Nephron progenitor cell (in vitro differentiated cells): ENCODE data around the gene DRD3.

ENCODE experiments used
- DNase-seq: peaks from one replicate; pipeline ENCODE4 v3.0.0; 2021
- H3K27ac Mint-ChIP-seq: 2 replicates; pipeline ENCODE4 v1.8.0; 2021; ENCODE audit warnings: mild to moderate bottlenecking, moderate library complexity, mixed read lengths
- H3K27me3 Mint-ChIP-seq: 2 replicates; pipeline ENCODE4 v1.8.0; 2021; ENCODE audit warnings: mild to moderate bottlenecking, low read depth, mixed read lengths; ENCODE audit not compliant: poor library complexity
- H3K36me3 Mint-ChIP-seq: 2 replicates; pipeline ENCODE4 v1.8.0; 2021; ENCODE audit warnings: low read depth, mixed read lengths
- H3K4me1 Mint-ChIP-seq: 2 replicates; pipeline ENCODE4 v1.8.0; 2021; ENCODE audit warnings: mixed read lengths
- H3K4me3 Mint-ChIP-seq: 2 replicates; pipeline ENCODE4 v1.8.0; 2021; ENCODE audit warnings: mild to moderate bottlenecking, moderate library complexity, mixed read lengths
- H3K9me3 Mint-ChIP-seq: 2 replicates; pipeline ENCODE4 v1.8.0; 2021; ENCODE audit warnings: mild to moderate bottlenecking, moderate library complexity, mixed read lengths
- TF ChIP-seq, protein P1 (sequence below): fragments of 200-600 bp; sonication (generic); IDR thresholded peaks from 2 replicates; pipeline ENCODE4 v1.5.0; 2021; ENCODE audit warnings: antibody characterized with exemption

DRD3 gene

DNA sequence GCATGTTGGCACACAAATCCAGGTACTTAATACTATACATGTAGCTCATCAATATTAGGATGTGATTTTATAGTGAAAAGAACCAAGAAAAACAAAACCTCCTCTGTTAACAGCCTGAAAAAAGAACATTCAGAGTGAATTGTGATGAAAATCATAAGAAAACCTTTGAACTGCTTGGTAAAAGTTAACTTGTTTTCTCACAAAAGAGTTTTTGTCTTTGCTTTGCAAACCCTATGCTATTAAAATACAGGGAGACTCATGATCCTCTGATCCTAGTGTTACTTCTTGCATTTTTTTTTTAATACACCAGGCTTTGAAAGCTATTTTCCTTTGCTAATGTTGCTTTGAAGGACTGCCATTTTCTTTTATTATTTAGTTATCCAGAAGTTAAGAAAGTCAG is 98.7 kb downstream of the DRD3 start:
- no peak overlapping the region for H3K27ac Mint-ChIP-seq
- peaks cover 78% of the 10 kb centered on the region for H3K36me3 Mint-ChIP-seq
- H3K4me3 Mint-ChIP-seq = no peak overlapping the region
- DNase-seq = no peak
- no peaks in the 10 kb centered on the region for H3K4me1 Mint-ChIP-seq
- TF ChIP-seq, protein P1, sequence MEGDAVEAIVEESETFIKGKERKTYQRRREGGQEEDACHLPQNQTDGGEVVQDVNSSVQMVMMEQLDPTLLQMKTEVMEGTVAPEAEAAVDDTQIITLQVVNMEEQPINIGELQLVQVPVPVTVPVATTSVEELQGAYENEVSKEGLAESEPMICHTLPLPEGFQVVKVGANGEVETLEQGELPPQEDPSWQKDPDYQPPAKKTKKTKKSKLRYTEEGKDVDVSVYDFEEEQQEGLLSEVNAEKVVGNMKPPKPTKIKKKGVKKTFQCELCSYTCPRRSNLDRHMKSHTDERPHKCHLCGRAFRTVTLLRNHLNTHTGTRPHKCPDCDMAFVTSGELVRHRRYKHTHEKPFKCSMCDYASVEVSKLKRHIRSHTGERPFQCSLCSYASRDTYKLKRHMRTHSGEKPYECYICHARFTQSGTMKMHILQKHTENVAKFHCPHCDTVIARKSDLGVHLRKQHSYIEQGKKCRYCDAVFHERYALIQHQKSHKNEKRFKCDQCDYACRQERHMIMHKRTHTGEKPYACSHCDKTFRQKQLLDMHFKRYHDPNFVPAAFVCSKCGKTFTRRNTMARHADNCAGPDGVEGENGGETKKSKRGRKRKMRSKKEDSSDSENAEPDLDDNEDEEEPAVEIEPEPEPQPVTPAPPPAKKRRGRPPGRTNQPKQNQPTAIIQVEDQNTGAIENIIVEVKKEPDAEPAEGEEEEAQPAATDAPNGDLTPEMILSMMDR = no peak
- H3K27me3 Mint-ChIP-seq = no peaks in the 10 kb centered on the region
- no peaks in the 10 kb centered on the region for H3K9me3 Mint-ChIP-seq

DNA sequence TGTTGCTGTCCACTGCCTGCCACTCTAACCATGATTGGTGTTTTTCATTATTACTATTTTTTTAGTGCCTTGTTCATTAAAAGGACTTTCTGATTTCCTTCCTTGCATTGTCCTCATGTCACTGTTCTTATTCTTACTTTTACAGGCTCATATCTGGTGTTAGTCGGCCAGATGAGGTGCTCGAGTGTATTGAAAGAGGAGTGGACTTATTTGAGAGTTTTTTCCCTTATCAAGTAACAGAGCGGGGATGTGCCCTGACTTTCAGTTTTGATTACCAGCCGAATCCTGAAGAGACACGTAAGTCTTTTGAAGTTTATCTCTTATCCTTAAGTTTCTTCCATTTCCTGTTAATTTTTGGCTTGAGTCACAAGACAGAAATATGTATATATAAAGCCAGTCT is 99.1 kb downstream of the DRD3 start:
- Mint-ChIP-seq H3K4me1 (no peaks in the 10 kb centered on the region), H3K4me3 (no peak overlapping the region), H3K9me3 (no peaks in the 10 kb centered on the region), H3K36me3 (peaks cover 79% of the 10 kb centered on the region), H3K27me3 (no peaks in the 10 kb centered on the region), H3K27ac (no peak overlapping the region)
- TF ChIP-seq, protein P1 = no peak
- no peak for DNase-seq

DNA sequence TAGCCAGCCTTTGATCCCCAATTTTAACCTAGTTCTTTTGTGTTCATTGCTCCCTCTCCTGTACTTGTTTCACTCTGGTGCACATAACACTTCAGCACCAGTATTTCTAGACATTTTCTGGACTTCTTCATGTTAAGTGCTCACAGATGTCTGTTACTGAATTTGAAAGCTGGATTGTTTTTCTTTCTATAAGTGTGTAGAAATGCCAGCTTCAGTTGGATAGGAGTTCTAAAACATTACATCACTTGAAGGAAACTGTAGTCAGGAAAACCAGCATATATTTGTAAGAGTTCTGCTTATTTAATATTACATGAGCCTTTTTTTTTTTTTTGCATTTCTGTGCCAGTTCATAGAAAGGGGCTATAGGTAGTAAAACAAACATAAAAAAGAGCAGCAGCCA is 100.7 kb downstream of the DRD3 start:
- Mint-ChIP-seq H3K4me3 (no peak overlapping the region), H3K27me3 (no peaks in the 10 kb centered on the region), H3K9me3 (no peaks in the 10 kb centered on the region), H3K27ac (no peak overlapping the region), H3K36me3 (peaks cover 79% of the 10 kb centered on the region), H3K4me1 (no peaks in the 10 kb centered on the region)
- no peak for DNase-seq
- TF ChIP-seq, protein P1 = no peak
